Activated T-cell treated with anti-CD3 and anti-CD28 coated beads for 1 hour (primary cell): Measurements from ENCODE around the gene DMWD.
A peak's percentile ranks its signal among the peaks of the same experiment; 100 is the strongest.
"Not testable (repeated sequence)": the region's sequence is repeated elsewhere in the genome, so short reads cannot be mapped to it uniquely, and the experiment has no call there.

Source experiments
- DNase-seq: peaks from one replicate; pipeline ENCODE4 v3.0.0-alpha.2; 2020; ENCODE audit warnings: low read depth

DMWD gene

DNA sequence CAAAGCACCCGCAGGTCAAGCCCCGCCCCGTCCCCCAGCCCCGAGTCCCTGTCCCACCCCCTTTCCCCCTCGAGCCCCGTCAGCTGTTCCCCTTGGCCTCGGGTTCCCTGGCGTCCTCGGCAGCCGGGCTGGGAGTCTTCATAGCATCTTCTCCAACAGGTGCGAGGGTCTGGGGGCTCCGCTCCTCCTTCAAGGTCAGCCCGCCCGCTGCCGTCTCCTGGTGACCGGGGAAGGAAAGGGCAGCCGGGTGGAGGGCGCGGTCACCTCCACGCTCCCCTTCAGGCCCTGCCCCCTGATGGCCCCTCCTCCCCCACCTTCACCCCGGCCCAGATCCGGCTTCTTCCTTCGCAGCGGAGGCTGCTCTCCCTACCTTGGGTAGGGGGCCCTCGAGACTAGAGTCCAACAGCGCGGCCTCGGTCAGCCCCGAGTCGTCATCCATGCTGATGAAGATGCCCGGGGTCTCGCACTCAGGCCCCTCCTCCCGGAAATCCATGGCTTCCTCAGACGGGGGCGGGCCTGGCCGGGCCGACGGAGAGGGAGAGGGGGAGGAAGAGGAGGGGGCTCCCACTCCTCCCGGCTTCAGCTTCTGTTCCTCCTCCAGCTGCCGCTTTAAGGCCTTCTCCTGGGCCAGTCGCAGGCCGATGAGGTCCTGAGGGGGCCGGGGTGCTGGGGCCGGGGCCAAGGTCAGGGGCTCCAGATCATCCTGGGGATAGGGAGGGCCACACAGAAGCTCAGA, 23.0 kb upstream of the DMWD start:
- DNase-seq: no peak

DNA sequence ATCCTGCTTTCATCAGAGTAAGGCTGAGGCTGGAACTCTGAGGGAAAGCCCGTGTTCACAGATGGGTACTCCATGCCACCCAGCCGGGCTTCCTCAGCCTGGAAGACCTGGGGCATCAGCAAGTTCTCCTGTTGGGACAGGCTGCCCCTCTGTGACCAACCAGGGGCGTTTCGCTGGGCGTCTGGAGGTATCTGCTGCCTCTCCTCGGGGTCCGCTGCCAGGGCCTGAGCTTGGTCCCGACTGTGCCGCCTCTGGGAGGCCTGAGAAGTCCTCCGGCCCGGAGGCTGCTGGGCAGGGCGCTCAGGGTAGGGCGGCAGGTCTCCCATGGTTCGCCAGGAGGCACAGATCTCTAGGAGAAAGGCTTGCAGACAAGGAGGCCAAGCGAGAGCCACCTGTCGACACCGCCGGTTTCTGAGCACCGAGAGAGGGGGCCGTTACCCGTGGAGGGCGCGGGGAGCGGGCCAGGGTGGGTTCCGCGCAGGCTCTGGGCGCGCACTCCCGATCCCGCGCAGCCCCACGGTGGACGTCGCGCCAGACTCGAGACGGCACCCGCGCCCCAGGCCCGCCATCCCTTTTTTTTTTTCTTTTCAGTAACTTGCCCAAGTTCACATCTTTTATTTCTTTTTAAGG, 22.3 kb upstream of the DMWD start, which contains the start of gene RSPH6A:
TSS of gene RSPH6A (minus strand) at position 458 of the 630 bp plus-strand sequence. CDS start at position 326, 132 bp downstream.
- DNase-seq: no peak

DNA sequence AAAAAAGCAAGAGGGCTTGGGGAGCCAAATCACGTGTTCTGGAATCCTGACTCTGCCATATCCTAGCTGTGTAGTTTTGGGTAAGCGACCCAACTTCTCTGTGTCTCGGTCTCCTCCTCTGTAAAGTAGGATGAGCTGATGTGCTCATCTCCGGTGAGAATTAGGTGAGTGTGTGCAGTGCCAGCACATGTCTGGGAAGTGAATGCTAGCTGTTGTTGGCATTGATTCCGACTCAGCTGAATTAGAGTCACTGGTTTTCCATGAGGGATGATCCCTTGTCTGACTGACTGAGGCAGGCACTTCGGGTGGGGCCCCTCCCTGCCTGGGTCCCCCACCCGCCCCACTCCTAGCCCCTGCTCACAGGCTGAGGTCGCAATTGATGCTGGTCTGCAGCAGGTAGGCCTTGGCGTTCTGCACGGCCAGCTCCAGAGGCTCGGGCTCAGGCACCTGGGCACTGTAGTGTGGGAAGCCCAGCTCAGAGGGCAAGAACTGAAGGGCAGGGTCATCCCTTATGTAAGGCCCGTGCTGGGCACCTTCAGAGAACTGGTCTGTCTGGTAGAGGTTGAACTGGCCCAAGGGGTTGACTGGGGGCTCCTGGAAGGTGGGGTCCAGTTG, 21.6 kb upstream of the DMWD start:
- DNase-seq: no peak

DNA sequence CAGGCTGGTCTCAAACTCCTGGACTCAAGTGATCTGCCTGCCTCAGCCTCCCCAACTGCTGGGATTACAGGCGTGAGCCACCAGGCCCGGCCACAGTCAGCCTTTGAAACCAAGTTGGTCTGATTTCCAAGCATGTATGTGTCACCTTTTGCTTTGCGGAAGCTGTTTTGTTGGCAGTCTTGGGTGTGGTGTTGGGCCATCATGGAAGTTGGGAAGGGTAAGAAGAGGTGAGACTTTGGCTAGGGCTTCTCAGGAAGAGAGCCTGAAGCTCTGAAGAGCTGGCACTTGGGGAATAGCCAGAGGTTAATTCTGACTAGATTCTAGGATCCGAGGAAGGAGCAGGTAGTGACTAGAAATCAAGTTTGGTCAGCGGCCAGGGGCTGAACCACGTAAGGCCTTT, 19.7 kb upstream of the DMWD start:
- no peak for DNase-seq

DNA sequence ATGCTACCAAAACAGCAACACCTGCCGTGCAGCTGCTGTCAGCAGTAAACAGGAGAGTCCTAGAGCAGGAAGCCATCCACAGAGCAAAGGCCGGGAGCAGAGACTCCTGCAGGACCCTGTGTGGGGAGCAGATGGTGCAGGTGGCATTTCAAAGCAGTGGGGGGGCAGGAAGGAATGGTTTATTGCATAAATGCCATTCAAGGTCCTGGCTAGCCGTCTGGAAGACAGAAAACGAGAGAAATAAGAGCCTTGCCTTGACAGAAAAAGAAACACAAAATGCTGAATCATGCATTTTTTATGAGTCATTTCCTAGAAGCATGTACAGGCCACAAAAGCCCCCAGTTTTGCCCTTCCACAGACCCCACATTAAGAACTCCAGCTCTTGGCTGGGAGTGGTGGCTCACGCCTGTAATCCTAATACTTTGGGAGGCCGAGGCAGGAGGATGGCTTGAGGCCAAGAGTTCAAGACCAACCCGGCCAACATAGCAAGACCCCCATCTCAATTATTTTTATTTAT, 17.1 kb upstream of the DMWD start:
- no peak for DNase-seq

DNA sequence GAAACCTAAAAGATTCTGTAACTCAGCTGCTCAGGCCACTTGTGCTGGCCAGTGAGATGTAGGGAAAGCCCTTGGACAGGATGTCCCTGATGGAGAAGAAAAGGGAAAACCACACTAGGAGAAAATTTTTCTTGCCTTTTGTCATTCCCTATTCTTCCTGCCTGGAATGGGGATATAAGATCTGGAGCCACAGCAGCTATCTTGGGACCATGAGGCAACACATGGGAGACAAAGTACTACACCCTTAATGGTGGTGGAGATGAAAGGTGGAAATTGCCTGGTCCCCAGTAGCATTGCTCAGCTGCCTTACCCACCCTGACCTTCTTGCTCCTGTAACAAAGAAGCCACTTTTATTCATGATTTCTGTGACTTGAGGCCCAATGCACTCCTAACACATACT, 13.1 kb upstream of the DMWD start:
- no peak for DNase-seq

DNA sequence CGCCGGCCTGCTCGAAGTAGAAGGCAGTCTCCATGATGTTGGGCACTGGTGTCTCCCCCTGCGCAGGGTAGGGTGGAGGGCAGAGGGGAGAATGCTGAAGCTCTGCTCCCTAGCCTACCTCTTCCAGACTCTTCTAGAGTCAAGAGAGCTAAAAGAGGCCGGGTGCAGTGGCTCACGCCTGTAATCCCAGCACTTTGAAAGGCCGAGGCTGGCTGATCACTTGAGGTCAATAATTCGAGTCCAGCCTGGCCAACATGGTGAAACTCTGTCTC, 12.2 kb upstream of the DMWD start:
- DNase-seq: no peak

DNA sequence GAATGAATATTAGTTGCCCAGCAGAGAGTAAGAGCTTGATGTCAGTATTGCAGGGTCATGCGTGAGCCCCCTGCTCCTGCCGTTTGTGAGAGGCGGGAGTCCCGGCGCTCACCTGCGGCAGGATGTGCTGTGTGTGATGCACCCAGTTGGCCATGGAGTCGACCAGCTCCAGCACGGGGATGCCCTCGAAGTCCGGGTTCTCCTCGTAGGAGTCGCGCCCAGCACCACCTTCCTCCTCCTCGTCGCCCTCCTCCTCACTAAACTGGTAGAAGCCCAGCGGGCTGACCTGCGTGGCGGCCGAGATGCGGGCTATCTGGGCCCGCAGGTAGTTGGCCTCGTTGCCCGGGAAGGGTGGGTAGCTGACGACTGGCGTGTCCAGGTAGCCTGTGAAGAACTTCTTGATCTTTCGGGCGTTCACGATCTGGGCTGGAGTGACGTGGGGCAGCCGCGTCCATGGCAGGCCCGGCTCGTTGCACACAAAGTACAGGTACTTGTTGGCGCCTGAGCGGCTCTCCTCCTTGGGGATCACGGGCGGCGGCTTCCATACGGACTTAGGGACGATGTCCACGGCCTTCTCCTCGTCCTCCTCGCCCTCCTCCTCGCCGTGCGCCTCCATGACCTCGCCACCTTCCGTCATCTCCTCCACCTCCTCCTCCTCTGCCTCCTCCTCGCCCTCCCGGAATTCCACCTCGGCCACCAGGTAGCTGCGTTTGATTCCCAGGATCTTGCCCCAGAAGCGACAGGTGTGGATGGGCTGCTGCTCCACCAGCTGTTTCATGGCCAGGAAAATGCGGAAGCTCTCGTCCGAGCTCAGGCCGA, 11.7 kb upstream of the DMWD start:
- no peak for DNase-seq

DNA sequence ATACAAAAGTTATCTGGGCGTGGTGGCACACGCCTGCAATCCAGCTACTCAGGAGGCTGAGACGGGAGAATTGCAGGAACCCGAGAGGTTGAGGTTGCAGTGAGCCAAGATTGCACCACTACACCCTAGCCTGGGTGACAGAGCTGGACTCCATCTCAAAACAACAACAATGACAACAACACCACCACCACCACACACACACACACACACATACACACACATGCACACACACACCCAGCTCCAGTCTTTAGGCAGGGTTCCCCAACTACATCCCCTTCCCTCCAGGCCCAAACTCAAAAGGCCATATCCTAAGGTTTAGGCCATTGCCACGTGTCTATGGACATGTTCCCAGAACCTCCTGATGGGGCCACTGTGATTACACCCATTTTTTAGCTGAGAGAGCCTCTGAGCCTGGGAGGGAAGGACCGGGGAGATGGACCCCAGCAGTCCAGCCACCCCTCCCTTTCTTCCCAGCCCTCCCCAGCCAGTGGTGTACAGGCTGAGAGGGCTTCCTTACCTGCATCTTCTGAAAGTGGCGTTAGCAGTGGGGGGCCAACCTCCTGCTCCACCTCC, 9.0 kb upstream of the DMWD start:
- DNase-seq: no peak

DNA sequence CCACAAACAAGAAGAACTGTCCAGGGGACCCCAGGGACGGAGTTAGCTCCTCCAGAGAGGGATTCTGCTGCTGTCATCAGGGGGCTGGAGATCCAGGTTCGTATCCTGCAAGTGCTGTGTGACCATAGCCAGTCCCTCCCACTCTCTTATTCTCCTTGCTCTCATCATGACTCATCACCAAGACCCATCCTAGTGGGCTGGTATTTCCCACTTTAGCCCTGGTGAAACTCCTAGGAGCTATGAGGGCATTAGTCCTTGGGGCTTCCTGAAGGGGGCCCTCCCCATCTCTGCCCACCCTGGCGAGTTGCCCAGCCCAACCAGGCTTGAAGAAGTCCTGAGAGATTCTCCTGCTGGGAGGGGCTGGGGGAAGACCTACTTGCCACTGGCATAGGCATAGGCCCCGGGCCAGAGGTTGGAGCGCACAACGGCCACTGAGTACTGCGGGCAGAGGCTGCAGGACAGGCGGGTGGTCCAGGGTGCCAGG, 7.5 kb upstream of the DMWD start:
- no peak for DNase-seq

DNA sequence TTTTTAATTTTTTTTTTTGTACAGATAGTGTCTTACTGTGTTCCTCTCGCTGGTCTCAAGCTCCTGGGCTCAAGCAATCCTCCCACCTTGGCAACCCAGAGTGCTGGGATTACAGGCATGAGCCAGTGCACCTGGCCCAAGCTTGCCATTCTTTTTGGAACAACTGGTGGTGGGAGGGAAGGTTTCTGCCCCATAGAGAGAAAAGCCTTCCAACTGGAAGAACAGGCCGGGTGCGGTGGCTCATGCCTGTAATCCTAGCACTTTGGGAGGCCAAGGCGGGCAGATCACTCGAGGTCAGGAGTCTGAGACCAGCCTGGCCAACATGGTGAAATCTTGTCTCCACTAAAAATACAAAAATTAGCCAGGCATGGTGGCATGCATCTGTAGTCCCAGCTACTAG, 6.9 kb upstream of the DMWD start:
- DNase-seq: not testable (repeated sequence)

DNA sequence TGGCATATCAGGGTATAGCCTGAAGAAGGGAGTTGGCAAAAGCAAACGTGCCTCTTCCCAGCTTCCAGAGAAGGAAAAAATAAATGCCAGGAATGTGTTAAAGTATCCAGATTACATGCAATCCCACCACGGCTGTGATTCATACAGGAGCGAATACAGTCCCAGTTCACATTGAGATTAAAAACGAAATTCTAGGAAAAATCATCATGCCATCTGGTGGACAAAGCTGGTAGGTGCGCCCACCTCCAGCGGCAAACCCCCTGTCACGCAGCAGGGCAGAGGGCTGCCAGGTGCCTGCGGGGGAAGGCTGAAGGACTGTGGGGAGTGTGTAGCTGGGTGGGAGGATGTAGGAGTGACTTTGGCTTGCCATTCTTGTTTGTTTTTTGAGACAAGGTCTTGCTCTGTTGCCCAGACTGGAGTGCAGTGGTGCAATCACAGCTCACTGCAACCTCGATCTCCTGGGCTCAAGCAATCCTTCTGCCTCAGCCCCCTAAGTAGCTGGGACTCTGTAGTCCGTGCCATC, 6.4 kb upstream of the DMWD start:
- DNase-seq: peak; percentile 41

DNA sequence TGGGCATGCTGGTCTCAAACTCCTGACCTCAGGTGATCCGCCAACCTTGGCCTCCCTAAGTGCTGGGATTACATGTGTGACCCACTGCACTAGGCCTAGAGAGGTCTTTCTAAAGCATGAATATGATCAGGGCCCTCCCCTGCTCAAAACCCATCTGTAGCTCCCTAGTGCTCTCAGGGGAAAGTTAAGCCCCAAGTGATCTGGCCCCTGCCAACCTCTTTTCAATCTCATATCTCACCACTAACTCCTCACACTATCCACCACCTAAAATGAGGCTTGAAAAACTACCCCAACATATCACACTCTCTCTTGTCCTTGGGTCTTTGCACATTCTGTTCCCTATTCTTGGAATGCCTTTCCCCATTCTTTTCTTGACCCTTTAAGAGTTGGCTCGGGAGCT, 2.0 kb upstream of the DMWD start:
- no peak for DNase-seq

DNA sequence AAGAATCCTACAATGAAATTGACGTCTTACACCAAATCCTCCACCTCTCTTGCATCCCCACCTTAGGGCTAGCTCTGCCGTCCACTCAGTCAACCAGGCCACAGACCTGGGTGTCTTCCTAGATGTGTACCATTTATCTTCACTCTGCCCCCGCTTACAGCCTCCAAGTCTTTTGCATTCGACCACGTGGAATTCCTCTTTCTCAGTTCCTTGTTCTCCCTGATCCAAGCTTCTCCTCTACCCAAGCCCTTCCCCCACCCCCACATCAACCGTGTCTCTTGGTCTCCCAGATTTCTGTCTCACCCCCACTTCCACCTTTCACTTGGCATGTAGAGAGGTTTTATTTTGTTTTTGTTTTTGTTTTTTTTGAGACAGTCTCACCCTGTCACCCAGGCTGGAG, 1.2 kb upstream of the DMWD start:
- DNase-seq: no peak

DNA sequence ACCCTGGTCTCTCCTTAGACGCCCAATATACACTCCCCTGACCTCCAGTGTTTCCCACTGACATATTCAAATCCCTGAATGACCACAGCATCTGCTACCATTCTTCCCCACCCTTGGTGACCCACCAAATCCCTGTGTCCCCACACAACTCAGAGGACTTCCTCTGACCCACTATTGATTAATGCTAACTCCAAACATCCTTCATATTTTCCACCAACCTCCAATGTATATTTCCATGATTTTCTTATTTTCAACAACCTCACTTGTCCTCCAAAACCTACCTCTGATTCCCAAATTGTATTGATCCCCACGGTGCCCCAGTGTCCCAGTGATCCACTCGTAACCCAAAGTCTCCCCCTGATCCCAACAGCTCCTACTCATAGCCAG, 526 bp upstream of the DMWD start:
- no peak for DNase-seq

DNA sequence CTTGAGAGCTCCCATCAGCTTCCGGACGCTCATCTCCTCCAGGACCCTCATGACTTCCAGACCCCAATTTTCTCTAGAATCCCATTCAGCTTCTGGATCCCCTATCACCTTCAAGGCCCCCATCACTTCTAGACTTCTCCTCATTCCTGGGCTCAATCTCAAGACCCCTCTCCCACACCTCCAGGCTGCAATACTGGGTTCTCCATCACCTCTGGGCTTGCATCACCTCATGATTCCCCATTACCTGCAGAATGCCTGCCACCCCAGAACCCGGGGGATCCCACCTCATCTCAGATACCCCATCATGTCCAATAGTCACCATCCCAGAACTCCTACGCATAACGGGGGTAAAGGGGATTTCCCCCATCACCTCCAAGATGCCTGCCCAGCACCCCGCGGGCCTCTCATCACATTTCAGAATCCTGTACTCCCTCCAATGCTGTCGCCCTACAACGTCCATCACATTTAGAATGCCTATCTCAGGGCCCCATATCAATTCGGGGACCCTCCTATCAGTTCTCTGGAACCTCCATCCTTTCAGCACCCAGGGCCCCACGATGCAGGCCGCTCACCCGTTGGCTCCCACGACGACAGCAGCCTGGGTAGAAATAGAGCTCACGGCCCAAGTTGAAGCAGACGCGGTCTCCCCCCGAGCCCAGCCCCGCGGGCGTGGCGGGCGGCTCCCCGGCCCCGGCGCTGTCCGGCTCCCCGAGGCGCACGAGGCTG, 738 bp downstream of the DMWD start:
- no peak for DNase-seq

DNA sequence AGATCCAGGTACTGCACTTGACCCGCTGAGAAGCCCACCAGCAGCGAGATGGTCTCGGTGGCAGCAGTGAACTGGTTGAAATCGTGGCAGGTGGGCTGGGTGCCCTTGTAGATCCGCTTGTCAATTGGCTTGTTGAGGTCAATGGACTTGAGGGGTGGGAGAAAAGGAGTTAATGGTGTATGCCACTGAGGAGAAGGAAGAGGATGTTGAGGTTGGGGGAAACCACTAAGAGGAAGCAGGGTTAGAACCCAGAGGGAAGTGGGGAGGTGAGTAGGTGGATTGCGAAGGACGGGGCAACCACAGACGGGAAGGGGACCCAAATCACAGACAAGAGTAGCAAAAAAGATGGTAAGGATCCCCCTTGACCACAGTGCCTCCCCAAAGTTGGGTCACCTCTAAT, 1.7 kb downstream of the DMWD start:
- no peak for DNase-seq

DNA sequence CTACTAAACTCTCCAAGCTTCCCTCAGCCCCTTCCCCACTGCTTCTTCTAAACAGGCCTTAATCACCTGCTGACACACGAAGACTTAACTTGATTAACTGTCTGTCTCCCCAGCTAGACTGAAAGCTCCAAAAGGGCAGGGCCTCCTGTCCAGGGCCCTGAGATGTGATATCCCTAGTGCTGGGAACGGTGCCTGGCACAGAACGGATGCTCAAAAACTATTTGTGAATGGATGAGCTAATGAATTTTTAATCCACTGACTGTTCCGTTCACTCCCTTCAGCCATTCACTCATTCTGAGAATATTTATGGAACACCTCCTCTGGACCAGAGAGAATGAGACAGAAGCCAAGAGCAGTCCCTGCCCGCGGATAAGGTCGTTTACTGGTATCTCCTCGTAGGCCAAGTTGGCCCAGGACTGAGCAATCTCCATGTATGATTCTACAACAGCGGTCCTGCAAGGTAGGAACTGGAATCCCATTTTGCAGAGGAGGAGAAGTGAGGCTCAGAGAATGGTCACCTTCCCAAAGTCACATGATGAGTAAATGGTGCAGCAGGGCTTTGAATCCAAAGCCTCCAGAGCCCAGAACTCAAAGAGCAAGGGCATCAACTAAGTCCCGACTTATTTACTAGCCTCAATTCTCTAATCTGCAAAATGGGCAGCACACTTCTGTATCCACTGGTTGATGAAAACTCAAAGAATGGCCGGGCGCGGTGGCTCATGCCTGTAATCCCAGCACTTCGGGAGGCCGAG, 3.4 kb downstream of the DMWD start:
- no peak for DNase-seq

DNA sequence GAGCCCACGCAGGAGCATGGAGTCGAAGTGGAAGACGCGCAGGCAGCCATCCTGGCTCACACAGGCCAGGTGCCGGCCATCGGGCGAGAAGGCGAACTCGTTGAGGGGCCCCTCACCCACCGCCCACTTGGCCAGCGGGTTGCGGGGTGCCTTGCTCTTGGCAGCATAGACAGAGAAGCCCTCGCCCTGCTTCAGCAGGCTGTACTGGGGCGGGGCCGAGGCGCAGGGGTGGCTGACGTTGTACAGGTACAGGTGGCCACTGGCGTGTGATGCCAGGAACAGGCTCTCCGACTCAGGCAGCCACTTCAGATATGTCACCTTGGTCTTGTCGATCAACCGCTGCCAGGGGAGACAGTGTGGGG, 6.1 kb downstream of the DMWD start:
- no peak for DNase-seq

DNA sequence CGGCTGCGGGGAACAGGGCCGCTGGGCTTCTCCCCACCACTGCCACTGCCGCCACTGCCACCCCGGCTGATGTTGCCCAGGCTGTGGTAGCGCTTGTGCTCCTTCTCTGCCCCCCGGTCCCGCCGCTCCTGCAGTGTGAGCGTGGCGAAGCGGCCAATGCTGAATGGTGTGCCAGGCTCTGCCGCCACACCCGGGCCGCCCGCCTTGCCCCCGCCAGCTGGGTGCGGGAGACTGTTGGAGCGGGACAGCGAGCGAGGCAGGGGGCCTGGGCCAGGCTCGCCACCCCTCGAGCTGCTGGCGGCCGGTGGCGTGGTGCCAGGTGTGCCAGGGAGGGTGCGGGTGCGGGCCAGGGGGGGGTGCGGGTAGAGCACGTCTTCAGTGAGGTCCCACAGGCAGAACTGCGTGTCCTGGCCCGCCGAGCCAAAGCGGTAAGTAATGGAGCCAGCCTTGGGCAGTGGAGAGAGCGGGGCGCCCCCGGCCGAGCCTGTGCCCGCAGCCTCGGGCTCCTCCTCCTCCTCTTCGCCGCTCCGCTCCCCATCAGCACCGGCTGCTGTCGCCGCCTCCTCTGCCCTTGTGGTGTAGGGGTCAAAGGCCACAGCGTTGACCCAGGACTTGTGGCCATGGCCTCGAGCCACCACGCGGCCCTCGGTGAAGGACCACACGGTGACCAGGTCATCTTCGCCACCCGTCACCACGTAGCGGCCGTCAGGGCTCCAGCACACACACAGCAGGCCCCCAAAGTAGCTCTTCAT, 6.7 kb downstream of the DMWD start:
- no peak for DNase-seq
